Glomerular endothelial cell (primary cell): ENCODE results near the gene CTSH. TPM values are rescaled to one million over a fixed set of nuclear protein-coding genes. Genes with fewer than 3 reads are reported as not detected.

Experiments used
- DNase-seq: peaks from one replicate; pipeline ENCODE4 v3.0.0-alpha.2; 2011; ENCODE audit warnings: low read depth, low spot score; ENCODE audit errors: extremely low read depth
- total RNA-seq: library from RNA; depleted of rRNA; stranded (reverse); fragments of >200 nt; gene quantifications from 2 replicates; pipeline ENCODE4 v1.2.3, GENCODE V29; 2015

Gene CTSH
- total RNA-seq, 1 donor from 2014 or later: 7.6 TPM

- DNase-seq: no peak
These were observed 33.8 kb upstream of the CTSH start for GRCh38 chr15:78978601-78979179.

- no peak for DNase-seq
These were observed 32.9 kb upstream of the CTSH start for GRCh38 chr15:78977591-78978347.

- DNase-seq: no peak
These were observed 32.3 kb upstream of the CTSH start for GRCh38 chr15:78977091-78977571.

GRCh38 chr15:78976691-78977090 is 31.8 kb upstream of the CTSH start:
- DNase-seq: no peak

GRCh38 chr15:78974272-78974918 is 29.5 kb upstream of the CTSH start:
- no peak for DNase-seq

DNA sequence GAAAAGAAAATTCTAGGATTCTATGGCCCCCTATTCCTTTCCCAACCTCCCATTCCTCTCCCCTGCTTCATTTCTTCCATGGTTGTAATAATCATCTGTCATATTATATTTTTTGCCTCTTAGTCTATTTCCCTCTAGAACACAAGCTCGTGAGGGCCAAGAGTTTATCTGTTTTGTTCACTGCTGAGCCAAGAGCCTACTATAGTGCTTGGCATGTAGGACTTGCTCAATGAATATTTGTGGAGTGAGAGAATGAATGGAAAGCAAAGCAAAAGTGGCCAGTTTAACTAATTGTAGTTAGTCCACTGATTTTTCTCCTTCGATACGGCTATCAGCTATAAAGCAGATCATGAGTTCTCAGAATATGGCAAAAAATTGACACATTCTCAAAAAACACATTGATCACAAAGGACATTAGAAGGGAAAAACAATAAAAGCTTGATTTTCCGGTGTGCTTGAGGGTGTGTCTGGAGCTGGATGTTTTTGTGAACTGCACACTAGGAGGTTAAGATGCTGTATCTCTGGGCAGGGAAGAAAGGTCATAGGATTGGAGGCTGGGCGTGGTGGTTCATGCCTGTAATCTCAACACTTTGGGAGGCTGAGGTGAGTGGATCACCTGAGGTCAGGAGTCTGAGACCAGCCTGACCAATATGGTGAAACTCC is 25.0 kb upstream of the CTSH start:
- no peak for DNase-seq

DNA sequence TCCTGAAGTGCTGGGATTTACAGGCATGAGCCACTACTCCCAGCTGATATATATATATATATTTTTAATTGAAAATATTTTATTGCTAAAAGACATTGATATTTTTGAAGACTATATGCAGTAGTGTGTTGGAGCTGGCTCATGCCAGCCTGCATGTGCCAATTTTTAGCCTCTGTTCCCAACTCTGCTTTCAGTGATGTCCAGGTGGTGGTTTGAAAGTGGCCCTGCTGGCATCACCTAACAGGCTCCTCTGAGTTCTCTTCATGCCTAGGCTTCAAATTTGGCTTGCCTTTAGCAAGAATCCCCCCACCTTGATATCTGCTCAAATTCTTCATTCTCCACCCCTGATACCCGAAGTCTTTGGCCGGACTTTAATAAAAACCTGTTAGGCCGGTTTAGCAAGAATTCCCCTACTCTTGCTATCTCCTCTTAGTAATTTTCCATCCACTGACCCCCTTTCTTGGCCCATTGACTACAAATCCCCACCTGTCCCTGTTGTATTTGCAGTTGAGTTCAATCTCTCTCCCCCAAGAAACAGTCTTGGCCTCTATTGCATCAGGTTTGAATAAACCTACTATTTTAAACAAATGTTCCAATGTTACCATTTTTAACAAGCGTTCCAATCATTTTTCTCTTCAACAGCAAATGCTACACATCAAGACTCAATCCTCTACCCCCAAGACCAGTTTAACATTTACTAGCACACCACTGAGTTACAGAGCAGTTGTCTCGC is 23.9 kb upstream of the CTSH start:
- no peak for DNase-seq

DNA sequence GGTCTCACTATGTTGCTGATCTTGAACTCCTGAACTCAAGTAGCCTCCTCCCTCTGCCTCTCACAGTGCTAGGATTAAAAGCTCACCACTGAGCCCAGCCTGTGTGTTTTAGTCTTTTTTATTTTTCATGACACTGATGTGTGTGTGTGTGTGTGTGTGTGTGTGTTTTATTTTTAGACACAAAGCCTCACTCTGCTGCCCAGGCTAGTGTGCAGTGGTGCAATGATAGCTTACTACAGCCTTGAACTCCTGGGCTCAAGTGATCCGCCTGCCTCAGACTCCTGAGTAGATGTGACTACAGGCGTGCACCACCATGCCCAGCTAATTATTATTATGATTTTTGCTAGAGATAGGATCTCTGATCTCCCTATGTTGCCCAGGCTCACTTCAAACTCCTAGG is 23.3 kb upstream of the CTSH start:
- no peak for DNase-seq

- no peak for DNase-seq
These were observed 15.5 kb upstream of the CTSH start for GRCh38 chr15:78960308-78960707.

GRCh38 chr15:78959360-78959759 is 14.5 kb upstream of the CTSH start:
- DNase-seq: no peak

DNA sequence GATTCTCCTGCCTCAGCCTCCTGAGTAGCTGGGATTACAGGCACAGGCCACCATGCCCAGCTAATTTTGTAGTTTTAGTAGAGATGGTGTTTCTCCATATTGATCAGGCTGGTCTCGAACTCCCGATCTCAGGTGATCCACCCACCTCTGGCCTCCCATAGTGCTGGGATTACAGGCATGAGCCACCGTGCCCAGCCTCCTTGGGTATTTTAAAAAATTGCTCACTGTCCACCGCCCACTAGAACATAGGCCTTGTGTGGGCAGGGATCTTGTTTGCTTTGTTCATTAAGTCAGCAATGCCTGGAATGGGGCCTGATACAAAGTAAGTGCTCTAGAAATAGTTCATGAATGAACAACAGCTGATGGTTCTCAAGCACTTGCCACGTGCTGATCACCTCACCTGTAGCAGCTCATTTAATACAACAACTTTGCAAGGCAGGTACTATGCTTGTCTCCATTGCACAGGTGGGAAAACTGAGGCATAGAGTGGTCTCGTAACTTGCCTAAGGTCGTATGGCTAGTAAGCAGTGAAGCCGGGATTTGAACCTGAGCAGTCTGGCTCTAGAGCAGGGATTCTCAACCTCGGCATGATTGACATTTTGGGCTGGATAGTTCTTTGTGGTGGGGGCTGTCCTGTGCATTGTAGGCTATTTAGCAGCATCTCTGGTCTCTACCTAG is 12.7 kb upstream of the CTSH start:
- no peak for DNase-seq

- DNase-seq: no peak
These were observed 12.1 kb upstream of the CTSH start for GRCh38 chr15:78956937-78957336.

- no peak for DNase-seq
These were observed 10.5 kb upstream of the CTSH start for GRCh38 chr15:78955355-78955754.

DNA sequence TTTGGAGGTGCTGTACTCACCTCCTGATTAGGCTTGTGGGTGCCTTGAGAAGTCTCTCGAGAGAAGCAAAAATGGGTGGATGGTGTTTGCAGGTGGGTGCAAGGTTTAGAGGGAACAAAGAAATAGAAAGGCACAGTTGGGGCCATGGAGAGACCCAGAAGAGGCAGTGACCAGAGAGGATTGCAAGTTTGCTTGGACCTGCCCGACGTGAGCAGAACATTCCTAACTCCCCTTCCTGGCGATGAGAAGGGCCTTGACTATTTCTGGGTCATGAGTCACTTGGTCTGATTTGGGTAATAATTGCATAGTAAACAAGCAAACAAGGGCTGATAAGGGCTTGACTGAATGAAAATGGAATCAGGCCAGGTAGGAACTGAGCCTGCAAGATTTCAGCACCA is 7.0 kb upstream of the CTSH start:
- no peak for DNase-seq

DNA sequence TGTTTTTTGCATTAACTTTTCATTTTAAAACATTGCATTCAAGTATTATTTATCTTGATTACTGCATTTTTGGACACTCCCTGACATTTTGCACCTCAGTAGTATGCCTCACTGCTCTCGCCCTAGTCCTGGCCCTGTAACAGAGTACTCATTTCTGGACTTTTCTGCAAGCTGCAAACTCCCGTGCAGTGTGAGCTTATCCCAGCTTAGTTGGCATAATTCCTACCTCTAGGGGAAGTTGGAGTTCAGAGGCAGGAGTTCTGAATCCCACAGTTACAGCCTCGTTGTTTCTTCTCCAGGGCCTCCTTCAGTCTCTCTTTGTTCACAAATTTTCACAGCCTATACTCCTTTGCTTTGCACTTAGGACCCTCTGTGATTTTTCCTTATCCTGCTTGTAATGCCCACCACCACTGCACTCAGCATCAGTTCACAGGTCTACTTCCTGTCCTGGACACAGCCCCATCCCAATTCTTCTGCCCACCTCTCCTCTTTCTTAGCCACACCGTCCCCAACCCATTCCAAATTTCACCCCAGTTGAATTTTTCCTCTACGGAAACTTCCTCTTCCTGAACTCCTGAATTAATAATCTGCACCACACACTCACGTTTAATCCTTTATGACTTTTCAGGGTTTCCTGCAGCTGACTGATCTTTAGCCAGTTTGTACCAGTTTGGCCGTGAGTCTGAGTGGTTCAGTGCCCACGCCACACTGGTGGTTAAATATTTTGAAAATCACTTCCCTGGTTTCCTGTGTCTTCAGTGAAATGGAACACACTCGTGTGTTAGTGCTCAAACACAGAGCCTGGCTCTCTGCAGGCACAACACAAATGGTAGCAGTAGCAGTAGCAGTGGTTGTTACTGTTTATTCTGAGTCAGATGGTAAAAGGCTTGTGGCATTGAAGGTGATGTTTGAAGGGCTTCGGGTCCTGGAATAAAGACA is 6.3 kb upstream of the CTSH start:
- no peak for DNase-seq

- DNase-seq: no peak
These were observed 5.5 kb upstream of the CTSH start for GRCh38 chr15:78950343-78950742.

- DNase-seq: no peak
These were observed 4.6 kb upstream of the CTSH start for GRCh38 chr15:78949461-78949860.

DNA sequence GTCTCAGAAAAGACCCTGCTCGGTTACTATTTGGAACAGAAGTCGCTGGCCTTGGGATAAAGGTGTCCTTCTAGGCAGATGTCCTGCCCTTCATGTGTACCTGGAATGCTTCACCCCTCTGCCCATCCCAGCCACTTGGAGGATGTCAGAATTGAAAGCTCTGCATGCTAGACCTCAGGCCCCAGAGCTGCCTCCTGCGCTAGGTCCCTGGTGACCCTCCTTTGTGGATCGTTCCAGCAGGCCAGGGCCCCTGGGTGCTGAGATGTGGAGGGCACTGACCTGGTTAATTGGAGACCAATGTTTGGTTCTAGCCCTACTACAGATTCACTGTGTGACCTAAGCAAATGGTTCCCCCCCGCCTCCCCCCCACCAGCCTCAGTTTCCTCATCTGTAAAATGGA is 2.7 kb upstream of the CTSH start:
- DNase-seq: no peak

- DNase-seq: no peak
These were observed 1.6 kb upstream of the CTSH start for GRCh38 chr15:78946493-78946892.
